Cerebellar nuclear complex (tissue), 1 donor: ENCODE data around the gene KIAA1210.
"Not testable (repeated sequence)": the region's sequence is repeated elsewhere in the genome, so short reads cannot be mapped to it uniquely, and the experiment has no call there.

Experiments
- DNase-seq, 2 experiments: peaks; one replicate each; lab custom pipeline; 2025; lab: John Stamatoyannopoulos, UW

The KIAA1210 gene

GRCh38 chrX:119036107-119037029 lies 91.2 kb downstream of the KIAA1210 start:
- no peak for DNase-seq

- no peak for DNase-seq
Observed at GRCh38 chrX:119030990-119031389, 96.6 kb downstream of the KIAA1210 start.

DNA sequence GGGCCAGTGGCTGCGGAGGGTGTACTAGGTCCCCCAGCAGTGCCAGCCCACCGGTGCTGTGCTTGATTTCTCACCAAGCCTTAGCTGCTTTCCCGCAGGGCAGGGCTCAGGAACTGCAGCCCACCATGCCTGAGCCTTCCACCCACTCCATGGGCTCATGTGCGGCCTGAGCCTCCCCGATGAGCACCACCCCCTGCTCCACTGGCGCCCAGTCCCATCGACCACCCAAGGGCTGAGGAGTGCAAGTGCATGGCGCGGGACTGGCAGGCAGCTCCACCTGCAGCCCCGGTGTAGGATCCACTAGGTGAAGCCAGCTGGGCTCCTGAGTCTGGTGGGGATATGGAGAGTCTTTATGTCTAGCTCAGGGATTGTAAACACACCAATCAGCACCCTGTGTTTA lies 98.0 kb downstream of the KIAA1210 start:
- DNase-seq = not testable (repeated sequence)

DNA sequence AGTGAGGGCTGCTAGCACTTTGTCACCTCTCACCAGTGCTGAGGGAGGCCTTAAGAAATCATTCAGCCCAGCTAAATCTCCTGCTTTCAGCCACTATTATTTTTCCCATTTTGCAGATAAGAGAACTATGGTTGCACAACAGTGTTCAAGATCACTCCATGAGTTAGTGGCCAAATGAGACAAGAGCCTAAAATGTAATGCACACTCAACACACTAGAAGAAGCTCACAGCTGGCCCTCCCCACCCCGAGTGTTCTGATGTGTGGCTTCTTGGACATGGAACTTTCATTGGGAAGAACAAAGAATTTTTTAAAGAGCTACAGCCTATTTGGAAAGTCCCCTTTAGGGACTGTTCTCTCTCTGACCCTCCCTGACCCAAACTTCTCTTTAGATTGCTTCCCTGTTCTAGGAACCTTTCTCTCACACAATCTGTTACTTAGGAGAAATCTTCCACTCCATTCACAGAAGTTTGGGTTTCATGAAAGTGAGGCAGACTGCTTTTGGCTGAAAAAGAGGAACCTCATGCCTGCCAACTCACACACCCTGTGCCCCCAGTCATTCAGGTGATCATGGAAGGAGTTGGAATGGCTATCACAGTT lies 98.8 kb downstream of the KIAA1210 start:
- DNase-seq = no peak
